NCI-H1105 treated with DMSO at 0.1 percent for 48 hours (cell line): ENCODE measurements around the gene CPA2.

Source experiments
- DNase-seq: peaks from one replicate; lab custom pipeline; 2025; lab: John Stamatoyannopoulos, UW

CPA2 gene

DNA sequence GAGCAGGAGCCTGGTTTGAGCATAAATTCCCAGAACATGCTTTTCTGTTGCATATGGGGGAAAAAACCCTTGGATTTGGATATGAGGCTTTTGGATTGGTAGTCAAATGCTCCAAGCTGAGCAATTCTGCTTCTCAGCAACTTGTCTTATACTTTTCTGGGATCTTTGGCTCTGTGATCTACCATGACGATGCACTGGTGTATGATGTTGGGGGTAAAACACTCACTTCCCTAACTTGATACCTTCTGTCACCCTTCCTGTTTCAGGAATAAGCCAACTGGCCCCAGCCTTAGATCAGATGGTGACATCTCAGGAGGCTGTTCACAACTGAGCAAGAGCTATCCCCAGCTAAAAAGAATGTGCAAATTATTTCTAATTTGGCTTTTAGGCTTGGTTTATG, 13.2 kb downstream of the CPA2 start:
- no peak for DNase-seq

DNA sequence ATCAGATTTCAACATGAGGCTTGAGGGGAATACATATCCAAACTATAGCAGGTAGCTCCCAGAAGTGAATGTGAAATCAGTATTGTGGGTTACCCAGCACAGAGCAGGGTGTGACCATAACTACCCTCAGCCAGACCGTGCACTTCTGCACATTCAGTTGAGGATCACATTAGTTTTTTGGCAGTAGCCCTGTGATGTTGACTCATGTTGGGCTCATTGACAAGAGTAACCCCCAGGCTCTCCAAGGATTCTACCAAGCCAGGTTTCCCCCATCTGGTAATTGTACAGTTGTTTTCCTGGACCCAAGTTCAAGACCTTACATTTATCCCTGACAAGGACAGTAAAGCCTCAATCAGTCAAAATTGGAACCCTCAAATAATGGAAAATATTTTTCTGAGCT, 14.6 kb downstream of the CPA2 start:
- DNase-seq, result no peak

- DNase-seq, result no peak
Measured at GRCh38 chr7:130286881-130287280, 20.2 kb downstream of the CPA2 start.

DNA sequence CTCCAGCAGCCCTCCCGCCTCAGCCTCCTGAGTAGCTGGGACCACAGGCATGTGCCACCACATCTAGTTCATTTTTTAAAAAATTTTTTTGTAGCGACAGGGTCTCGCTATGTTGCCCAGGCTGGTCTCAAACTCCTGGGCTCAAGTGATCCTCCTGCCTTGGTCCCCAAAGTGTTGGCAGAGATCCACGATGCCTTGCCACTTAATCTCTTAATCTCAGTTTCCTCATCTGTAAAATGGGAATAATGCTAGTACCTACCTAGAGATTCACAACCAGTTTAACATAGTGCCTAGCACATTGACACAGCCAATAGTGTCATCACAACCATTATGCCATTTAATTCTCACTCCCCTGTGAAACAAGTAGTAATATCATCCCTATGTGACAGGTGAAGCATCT, 21.5 kb downstream of the CPA2 start:
- no peak for DNase-seq

DNA sequence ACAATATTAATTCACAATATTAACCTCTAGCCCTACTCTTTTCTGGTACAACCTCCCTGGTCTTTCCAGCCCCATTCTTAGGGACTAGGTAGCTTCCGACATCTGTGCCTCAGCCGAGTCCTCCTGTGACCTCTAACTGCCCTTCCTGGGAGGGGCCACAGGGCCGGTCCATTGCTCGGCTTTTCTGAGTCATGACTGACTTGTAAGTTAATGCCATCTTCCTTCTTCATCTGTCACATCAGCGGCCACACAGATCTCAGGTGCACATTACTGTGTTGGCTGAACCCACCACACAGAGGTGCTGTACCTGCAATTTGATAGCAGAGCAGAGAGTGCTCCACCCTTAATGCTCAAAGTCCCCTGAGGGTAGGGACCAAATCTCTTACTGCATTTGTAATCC, 22.2 kb downstream of the CPA2 start:
- no peak for DNase-seq

DNA sequence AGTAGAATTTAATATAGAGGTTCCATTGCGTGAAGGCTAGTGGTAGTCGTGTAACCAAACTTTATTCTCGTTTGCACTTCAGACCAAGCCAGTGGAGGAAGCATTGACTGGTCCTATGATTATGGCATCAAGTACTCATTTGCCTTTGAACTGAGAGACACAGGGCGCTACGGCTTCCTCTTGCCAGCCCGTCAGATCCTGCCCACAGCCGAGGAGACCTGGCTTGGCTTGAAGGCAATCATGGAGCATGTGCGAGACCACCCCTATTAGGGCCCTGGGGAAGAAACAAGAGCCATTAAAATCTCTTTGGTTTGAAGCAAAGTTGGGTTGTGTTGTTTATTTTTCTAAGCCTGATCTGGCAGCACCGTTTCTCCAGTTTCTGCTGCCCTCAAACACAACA, 22.8 kb downstream of the CPA2 start:
- DNase-seq, result no peak

- no peak for DNase-seq
Measured at GRCh38 chr7:130290745-130291144, 24.1 kb downstream of the CPA2 start.

DNA sequence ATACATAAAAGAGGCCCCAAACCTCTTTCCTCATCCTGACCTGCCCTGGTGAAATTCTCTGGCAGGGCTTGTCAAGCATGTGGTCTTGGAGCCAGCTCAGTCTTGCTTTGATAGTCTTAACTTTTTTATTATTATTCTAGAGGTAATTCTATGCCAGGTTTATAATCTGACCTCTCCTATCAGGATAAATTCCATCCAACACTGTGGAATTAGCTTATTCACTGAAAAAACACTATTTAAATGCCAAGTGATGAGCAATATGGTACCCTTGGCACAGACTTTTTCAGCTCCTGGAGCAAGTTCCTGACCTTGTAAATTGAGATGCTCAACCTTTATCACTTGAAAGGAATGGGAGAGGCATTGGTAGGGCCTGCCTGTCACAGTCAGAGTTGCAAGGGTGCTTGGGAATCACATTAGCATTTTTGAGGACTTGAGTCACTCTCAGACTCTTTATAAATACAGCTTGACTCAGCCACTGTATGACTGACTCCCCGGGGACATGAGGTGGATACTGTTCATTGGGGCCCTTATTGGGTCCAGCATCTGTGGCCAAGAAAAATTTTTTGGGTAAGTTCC, 26.1 kb downstream of the CPA2 start, which contains the start of gene CPA4:
CPA4 (plus strand) TSS at position 480 of the 576 bp plus-strand sequence; CDS start at position 500, 20 bp downstream.
- DNase-seq, result no peak

GRCh38 chr7:130293521-130293920, 26.9 kb downstream of the CPA2 start:
- DNase-seq, result no peak

DNA sequence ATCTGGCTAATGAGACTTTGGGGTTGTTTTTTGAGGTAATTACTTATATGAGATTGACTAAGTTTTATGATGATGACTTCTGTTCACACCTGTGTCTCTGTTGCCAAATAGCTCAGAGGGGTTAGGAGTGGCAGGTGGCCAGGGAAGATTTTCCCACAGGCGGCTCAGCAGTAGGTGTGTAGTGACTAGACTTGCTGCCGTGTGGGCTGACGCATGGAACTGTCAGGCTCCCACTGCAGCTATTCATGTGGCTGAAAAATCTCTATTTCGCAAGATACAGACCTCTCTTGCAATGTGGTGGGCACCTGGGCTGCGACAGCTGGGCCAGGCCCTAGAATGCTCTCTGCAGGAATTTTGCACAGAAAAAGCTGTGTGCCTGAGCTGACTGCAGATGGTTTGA, 27.7 kb downstream of the CPA2 start:
- no peak for DNase-seq

DNA sequence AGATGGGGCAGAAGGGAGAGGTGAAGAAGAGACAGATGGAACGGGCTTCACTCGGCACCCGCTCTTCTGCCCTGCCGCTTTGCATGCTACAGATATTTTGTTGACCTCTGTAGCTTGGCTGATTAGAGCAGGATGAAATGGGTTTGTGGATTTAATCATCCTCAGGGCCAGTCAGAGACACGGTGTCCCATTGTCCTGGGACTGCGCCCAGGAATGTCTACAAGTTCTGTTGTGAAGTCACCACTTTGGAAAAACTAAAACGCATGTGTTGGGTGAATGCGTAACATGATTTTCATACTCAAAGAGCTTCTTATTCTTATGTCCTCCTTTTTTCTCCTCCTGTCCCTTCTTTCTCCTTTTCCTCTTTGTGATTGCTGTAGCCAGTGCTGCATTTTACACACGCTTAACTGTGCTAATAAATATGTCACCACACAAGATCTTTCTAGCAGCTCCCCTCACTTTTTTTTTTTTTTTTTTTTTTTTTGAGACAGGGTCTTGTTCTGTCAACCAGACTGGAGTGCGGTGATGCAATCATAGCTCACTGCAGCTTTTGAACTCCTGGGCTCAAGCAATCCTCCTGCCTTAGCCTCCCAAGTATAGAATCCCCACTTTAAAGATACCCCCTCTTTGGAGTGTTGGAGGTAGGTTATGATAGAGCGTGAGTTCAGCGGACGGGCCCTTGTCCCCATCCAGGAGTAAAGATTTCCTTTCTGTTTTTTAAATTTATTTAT, 29.7 kb downstream of the CPA2 start:
- DNase-seq, result no peak

DNA sequence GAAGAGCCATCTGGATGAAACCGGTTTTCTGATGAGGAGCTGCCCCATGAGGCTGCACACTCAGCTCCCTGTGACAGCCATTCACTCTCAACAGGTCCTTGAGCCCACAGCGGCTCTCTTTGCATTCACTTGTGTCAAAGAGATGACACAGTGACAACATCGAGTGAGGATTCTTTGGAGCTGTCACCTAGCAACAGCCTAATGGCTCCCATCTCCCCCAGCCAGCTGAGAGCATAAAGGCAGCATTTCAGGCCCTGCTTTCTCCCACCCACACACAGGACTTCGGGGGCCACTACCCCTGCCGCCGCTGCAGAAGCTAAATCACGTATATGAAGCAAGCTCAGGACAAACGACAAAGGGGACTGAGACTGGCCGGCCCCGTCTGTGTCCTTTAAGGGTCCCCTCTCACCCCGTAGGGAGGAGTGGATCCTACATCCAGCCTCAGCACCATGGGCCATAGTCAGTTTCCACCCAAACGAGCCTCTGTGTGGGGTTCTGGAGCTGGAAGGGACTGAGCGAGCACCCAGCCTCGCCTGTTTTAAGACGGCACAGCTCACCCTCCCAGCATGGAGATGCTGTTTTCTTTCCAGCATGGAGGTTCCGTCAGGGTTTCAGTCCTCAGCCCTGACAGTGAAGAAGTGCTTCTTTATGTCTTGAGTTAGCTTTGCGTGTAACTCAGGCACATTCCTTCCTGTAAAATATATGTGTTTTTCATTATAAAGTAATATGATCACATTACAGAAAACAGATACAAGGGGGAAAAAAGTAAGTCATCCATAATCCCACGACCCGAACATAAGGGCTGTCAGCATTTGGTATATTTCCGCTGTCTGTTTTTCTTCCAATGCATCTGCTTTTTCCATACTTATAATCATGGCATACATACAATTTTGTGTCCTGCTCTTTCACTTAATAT, 31.2 kb downstream of the CPA2 start:
- DNase-seq, result no peak

DNA sequence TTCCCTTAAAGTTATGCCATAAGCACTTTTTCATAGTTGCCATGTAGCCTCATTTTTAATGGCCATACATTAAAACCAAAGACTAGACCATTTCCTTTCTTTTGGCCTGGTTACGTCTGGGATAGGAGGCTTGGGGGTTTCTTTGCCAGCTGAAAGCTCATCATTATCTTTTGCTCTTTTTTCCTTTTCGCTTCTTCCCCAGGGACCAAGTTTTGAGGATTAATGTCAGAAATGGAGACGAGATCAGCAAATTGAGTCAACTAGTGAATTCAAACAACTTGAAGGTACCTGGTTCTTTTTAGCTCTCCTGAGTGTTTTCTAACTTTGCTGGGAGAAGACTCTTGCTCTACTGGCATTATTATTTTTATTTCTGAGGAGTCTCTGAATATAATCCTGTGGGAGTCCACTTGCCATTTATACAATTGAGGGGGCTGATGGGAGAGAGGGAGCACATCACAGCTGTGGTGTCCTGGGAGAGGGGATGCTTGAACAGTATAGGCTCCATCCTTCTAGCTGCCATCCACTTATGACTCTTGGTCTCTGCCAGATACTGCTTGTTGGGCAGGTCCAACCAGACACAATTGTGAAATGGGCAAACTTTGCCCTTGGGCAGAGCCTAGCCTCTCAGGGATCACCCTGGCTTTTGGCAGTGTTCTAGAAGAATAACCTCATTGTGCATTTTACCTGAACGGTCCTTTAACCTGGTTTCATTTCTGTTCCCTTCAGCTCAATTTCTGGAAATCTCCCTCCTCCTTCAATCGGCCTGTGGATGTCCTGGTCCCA, 32.1 kb downstream of the CPA2 start:
- no peak for DNase-seq

GRCh38 chr7:130299866-130300265, 33.2 kb downstream of the CPA2 start:
- no peak for DNase-seq

GRCh38 chr7:130301501-130302020, 34.9 kb downstream of the CPA2 start:
- no peak for DNase-seq

DNA sequence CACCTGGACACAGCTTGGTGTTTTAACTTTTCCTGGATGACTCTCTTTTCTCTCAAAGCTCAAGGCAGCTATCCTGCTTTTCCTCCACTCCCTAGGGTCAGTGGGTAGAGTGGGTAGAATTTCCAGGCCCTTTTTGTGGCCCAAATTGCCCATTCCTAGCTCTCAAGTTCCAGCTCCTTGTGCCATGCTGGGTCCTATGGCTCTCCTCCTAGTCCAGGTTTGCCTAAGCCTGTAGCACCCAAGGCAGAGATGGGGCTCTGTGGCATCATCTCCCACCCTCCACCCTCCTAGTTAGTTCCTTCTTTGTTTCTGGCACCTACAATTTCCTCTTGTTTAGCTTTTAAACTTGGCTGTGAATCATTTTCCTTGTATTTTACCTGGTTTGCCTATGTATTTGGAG, 36.0 kb downstream of the CPA2 start:
- DNase-seq, result no peak

DNA sequence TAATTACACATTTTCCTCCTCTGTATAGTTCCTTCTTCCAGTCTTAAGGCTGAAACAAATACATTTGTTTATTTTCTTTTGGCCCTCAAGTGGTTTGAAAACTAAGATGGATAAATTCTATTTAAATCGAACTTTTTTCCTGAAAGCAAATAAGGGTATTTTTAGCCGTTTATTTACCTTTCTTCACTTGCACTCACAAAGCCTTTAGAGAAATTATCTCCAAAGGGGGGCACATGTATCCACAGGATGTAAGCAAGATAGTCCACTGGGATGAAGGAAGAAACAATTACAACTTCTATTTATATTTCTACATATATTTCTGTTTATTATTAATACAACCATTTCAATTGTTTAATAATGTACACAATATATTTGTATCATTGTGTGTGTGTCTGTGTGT, 36.5 kb downstream of the CPA2 start:
- no peak for DNase-seq

DNA sequence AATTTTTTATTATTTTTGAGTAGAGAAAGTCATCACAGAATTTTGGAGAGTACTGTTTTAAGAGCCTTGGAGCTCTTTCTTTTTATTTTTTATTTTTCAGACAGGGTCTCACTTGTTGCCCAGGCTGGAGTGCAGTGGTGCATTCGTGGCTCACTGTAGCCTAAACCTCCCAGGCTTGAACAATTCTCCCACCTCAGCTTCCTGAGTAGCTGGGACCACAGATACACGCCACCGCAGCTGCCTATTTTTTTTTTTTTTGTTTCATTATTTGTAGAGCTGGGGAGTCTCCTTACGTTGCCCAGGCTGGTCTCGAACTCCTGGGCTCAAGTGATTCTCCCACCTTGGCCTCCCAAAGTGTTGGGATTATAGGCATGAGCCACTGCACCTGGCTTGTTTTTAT, 36.9 kb downstream of the CPA2 start:
- no peak for DNase-seq

DNA sequence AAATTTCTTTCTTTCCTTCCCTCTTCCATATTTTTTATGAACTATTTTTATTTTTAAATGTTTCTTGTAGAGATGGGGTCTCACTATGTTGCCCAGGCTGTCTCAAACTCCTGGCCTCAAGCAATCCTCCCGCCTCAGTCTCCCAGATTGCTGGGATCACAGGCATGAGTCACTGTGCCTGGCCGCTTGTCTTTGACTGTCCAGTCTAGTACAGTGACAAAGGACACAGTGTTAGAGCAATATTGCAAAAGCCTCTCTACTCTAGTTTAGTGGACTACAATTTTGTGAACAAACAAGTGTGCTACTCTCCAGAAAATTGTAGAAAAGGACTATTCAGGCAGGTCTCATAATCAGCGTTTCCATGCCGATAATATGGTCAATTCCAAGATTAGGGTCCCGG, 37.3 kb downstream of the CPA2 start:
- DNase-seq, result no peak

DNA sequence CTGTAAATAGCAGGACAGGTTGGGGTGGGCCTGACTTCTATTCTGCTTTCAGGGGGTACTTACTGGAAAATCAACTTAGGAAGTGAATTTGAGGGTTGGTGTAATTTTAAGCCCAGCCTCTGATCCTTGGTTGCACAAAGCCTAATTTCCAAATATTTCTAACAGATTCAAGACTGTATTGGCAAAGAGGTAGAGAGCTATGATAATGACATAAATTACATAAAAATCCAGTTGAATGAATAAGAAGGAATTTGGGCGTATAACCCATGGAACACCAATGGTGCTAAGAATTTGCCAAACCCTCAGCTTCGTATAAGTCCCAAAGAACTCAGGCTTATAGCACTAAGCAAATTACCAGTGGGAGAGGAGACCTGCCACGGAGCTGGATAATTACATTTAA, 38.2 kb downstream of the CPA2 start:
- DNase-seq, result no peak

DNA sequence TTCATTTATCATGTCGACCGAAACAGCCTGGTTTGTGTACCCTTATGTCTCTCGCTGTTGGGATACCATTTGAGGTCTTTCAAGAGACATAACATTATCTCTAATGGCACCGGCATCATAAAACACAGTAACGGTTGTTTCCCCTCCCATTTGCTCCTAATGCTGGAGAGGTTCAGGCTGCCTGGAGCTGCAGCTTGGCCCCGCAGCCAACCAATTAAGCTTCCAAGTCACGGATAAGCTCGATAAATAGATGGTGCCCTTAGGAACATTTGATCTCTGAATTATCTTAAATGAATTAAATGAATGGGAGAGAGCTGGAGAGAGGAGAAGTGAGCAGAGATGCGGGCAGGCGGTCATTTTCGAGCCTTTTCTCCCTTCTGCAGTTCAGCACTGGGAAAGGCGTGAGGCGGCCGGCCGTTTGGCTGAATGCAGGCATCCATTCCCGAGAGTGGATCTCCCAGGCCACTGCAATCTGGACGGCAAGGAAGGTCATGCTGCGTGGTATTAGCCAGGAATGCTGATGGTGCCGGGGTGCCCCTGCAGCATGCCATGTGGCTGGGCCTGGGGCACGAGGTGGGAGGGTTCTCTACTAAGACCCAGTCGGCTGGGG, 38.9 kb downstream of the CPA2 start:
- no peak for DNase-seq
